Measurements from ENCODE around the gene HLA-DQA1. TPM values are rescaled to one million over a fixed set of nuclear protein-coding genes. Genes with fewer than 3 reads are reported as not detected.

The HLA-DQA1 gene
- total and polyA plus RNA-seq, 3 experiments from 2014 or later = 3.2 to 22.2 (median 20.3) TPM

DNA sequence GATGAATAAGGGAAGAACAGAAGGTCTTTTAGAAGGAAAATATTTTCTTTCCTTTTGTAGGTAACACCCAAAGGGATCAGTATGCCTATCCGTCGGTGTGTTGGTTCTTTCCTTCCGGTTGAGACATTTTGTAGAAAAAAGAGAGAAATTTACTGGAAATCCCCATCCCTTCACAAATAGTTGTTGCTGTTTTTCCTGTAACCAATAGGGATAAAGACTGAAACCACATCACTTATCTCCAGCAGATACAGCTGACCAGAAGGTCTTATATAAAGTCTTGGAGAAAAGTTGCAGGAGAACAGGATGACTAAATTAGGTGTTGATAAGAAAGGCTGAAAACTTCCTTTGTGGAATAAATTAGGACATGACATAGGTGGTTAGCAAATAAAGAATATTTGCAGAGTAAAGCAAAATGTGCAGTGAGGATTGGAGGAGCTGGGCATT, 32.8 kb upstream of the HLA-DQA1 start:
- POLR2A ChIA-PET = no interaction called here

DNA sequence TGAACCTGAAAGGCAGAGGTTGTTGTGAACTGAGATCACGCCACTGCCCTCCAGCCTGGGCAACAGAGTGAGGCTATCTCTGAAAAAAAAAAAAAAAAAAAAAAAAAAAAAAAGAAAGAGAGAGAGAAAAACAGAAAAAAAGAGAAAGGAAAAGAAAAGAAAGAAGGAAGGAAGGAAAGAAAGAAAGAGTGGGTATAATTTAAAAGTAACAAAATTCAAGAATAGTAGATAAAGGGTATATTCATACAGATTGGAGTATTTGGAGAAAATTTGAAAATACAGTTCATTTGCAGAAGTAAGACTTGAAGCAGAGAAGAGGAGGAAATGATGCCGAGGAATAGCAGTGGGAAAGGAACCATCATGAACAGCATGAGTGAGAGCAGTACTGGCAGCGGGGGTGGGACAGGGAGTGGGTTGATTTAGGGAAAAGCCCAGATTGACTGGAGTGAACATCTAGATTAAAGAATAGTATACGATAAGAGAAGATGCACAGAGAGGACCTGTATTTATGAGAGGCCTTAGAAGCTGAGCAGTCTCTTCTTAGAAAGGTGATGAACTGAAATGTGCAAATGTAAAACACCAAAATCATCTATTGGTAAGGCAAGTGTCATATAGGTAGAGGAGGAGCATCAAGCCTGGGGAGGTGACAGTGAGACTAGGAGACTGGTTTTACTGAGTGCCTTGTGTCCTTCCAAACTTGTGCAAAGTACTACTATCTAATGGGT, 29.8 kb upstream of the HLA-DQA1 start:
- Mint-ChIP-seq H3K36me3 (peaks cover 0 to 4% (median 0%) of the 10 kb centered on the region in 3 donors), H3K27ac (peak overlapping the region in 5 of 8 donors; percentile 39 to 89 (median 88)), H3K4me3 (no peak overlapping the region), H3K27me3 (no peaks in the 10 kb centered on the region), H3K9me3 (peaks cover 0 to 13% (median 0%) of the 10 kb centered on the region in 5 donors), H3K4me1 (peaks cover 17 to 23% (median 18%) of the 10 kb centered on the region in 3 donors)
- H3K9me3 ChIP-seq (ENCODE audit: low read length) = no peaks in the 10 kb centered on the region
- POLR2A ChIA-PET = no interaction called here
- no peaks in the 10 kb centered on the region for H3K27me3 ChIP-seq (ENCODE audit: insufficient read depth, low read length, poor library complexity, severe bottlenecking)
- peaks cover 17% of the 10 kb centered on the region for H3K4me1 ChIP-seq (ENCODE audit: insufficient read depth, low read length)
- no peak overlapping the region for H3K27ac ChIP-seq (ENCODE audit: low read depth, low read length)
- no peak overlapping the region for H3K4me3 ChIP-seq (ENCODE audit: low read length)
- CTCF ChIA-PET = no interaction called here
- DNase-seq = no peak
- H3K36me3 ChIP-seq (ENCODE audit: insufficient read depth, low read length) = no peaks in the 10 kb centered on the region

More for the DNA sequence above, 32.8 kb upstream of the HLA-DQA1 start:
- Mint-ChIP-seq H3K4me3 (peak overlapping the region in 5 of 7 donors; percentile 48 to 80 (median 70)), H3K27me3 (no peaks in the 10 kb centered on the region), H3K9me3 (peaks cover 0 to 13% (median 0%) of the 10 kb centered on the region in 5 donors), H3K4me1 (peaks cover 18 to 22% (median 19%) of the 10 kb centered on the region in 3 donors), H3K36me3 (peaks cover 0 to 7% (median 0%) of the 10 kb centered on the region in 3 donors), H3K27ac (peak overlapping the region; percentile 16 to 93 (median 79))
- Histone ChIP-seq H3K9me3 (ENCODE audit: low read length) (no peaks in the 10 kb centered on the region), H3K36me3 (ENCODE audit: insufficient read depth, low read length) (no peaks in the 10 kb centered on the region), H3K27ac (ENCODE audit: low read depth, low read length) (no peak overlapping the region), H3K27me3 (ENCODE audit: insufficient read depth, low read length, poor library complexity, severe bottlenecking) (no peaks in the 10 kb centered on the region), H3K4me1 (ENCODE audit: insufficient read depth, low read length) (peaks cover 9% of the 10 kb centered on the region), H3K4me3 (ENCODE audit: low read length) (no peak overlapping the region)
- CTCF ChIA-PET = no interaction called here
- DNase-seq = no peak

GRCh38 chr6:32607988-32608298, 29.3 kb upstream of the HLA-DQA1 start:
- peaks cover 0 to 9% (median 0%) of the 10 kb centered on the region in 5 donors for H3K9me3 Mint-ChIP-seq
- no peaks in the 10 kb centered on the region for H3K36me3 Mint-ChIP-seq
- ChIA-PET POLR2A (no interaction called here), CTCF (no interaction called here)
- no peak overlapping the region for H3K4me3 Mint-ChIP-seq
- Histone ChIP-seq H3K9me3 (ENCODE audit: low read length) (no peaks in the 10 kb centered on the region), H3K36me3 (ENCODE audit: insufficient read depth, low read length) (no peaks in the 10 kb centered on the region), H3K27ac (ENCODE audit: low read depth, low read length) (no peak overlapping the region), H3K4me1 (ENCODE audit: insufficient read depth, low read length) (peaks cover 17% of the 10 kb centered on the region), H3K27me3 (ENCODE audit: insufficient read depth, low read length, poor library complexity, severe bottlenecking) (no peaks in the 10 kb centered on the region), H3K4me3 (ENCODE audit: low read length) (no peak overlapping the region)
- no peak for DNase-seq
- H3K27me3 Mint-ChIP-seq = no peaks in the 10 kb centered on the region
- H3K27ac Mint-ChIP-seq = peak overlapping the region in 4 of 8 donors; percentile 87 to 89 (median 88)
- peaks cover 13 to 18% (median 14%) of the 10 kb centered on the region in 3 donors for H3K4me1 Mint-ChIP-seq

- no peaks in the 10 kb centered on the region for H3K36me3 ChIP-seq (ENCODE audit: insufficient read depth, low read length)
- no peaks in the 10 kb centered on the region for H3K27me3 Mint-ChIP-seq
- no peaks in the 10 kb centered on the region for H3K9me3 ChIP-seq (ENCODE audit: low read length)
- H3K9me3 Mint-ChIP-seq = peaks cover 0 to 5% (median 0%) of the 10 kb centered on the region in 5 donors
- no peak overlapping the region for H3K4me3 Mint-ChIP-seq
- H3K27me3 ChIP-seq (ENCODE audit: insufficient read depth, low read length, poor library complexity, severe bottlenecking) = no peaks in the 10 kb centered on the region
- H3K27ac Mint-ChIP-seq = peak overlapping the region in 4 of 8 donors; percentile 87 to 89 (median 88)
- POLR2A ChIA-PET = no interaction called here
- peaks cover 17% of the 10 kb centered on the region for H3K4me1 ChIP-seq (ENCODE audit: insufficient read depth, low read length)
- no peaks in the 10 kb centered on the region for H3K36me3 Mint-ChIP-seq
- H3K4me3 ChIP-seq (ENCODE audit: low read length) = no peak overlapping the region
- peaks cover 11 to 14% (median 14%) of the 10 kb centered on the region in 3 donors for H3K4me1 Mint-ChIP-seq
- CTCF ChIA-PET = no interaction called here
- H3K27ac ChIP-seq (ENCODE audit: low read depth, low read length) = no peak overlapping the region
- DNase-seq = no peak
Observed at GRCh38 chr6:32608362-32608761, 28.8 kb upstream of the HLA-DQA1 start.

DNA sequence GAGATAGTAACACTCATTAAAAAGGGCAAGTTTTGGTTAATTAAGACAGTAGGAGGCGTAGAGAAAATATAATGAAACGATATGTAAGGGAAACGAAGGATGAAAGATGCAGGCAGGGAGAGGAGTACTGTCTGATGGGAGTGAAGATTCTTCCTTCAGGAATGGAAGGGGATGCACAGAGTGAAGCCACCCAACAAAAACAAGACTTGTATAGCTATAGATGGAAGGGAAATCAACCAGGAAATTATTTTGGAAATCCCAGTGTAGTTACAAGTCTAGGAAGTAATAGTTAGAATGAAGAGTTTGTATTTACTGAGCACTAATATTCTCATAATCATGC, 27.8 kb upstream of the HLA-DQA1 start:
- no peaks in the 10 kb centered on the region for H3K27me3 Mint-ChIP-seq
- ChIA-PET POLR2A (interaction anchor here (0.8 kb wide), 2 partner anchors 11 to 14 kb away, joined by 3 to 4 read pairs; no protein-coding TSS in a partner anchor), CTCF (no interaction called here)
- DNase-seq = no peak
- H3K36me3 ChIP-seq (ENCODE audit: insufficient read depth, low read length) = no peaks in the 10 kb centered on the region
- no peaks in the 10 kb centered on the region for H3K36me3 Mint-ChIP-seq
- H3K9me3 ChIP-seq (ENCODE audit: low read length) = no peaks in the 10 kb centered on the region
- no peaks in the 10 kb centered on the region for H3K9me3 Mint-ChIP-seq
- H3K27ac Mint-ChIP-seq = no peak overlapping the region
- peak overlapping the region in 1 of 7 donors; percentile 33 for H3K4me3 Mint-ChIP-seq
- H3K4me1 Mint-ChIP-seq = peaks cover 5 to 7% (median 7%) of the 10 kb centered on the region in 3 donors
- H3K4me1 ChIP-seq (ENCODE audit: insufficient read depth, low read length) = peaks cover 11% of the 10 kb centered on the region
- no peaks in the 10 kb centered on the region for H3K27me3 ChIP-seq (ENCODE audit: insufficient read depth, low read length, poor library complexity, severe bottlenecking)
- peak overlapping the region; percentile 62 for H3K27ac ChIP-seq (ENCODE audit: low read depth, low read length)
- no peak overlapping the region for H3K4me3 ChIP-seq (ENCODE audit: low read length)

DNA sequence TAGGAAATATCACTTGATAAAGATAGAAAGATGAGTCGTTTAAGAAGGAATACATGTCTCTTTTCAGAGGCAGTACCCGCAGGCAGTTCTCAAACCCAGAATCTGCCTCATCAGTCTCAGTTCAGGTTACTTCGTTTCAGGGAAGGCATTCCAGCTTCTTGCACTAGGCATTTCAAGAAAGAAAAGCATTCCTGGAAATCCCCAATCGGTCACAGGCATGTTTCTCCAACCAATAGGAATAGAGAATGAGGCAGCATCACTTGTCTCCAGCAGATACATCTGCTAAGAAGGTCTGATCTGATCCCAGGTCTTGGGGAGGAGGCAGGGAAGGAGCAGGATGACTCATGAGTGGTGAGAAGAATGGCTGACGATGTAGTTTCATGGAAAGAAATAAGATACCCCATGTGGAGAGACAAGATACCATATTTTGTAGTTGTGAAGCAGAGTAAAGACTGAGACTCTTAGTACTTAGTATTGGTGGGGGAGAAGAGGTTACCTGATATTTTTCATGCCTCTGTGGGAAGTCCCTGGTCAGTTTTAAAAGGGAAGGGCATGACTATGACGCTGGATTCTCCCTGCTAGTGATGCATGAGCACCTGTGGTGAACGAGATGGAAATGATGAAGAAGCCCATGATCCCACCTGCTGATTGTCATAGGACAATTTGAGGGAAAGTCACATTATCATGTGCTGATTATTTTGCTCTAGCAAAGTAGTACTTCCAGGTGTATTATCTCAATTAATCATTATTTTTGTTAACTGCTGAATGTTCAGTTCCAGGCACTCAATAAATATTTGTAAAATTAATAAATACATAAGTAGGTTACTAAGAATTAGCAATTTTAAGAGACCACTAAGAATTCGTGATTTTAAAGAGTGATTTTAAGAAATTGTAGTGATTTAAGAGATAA, 27.2 kb upstream of the HLA-DQA1 start:
- ChIA-PET CTCF (no interaction called here), POLR2A (interaction anchor here (0.8 kb wide), 2 partner anchors 11 to 13 kb away, joined by 3 to 4 read pairs; no protein-coding TSS in a partner anchor)
- Histone ChIP-seq H3K27ac (ENCODE audit: low read depth, low read length) (peak overlapping the region; percentile 62), H3K36me3 (ENCODE audit: insufficient read depth, low read length) (no peaks in the 10 kb centered on the region), H3K27me3 (ENCODE audit: insufficient read depth, low read length, poor library complexity, severe bottlenecking) (no peaks in the 10 kb centered on the region), H3K4me3 (ENCODE audit: low read length) (peak overlapping the region; percentile 40), H3K9me3 (ENCODE audit: low read length) (no peaks in the 10 kb centered on the region), H3K4me1 (ENCODE audit: insufficient read depth, low read length) (peaks cover 8% of the 10 kb centered on the region)
- Mint-ChIP-seq H3K4me1 (peaks cover 0 to 4% (median under 1%) of the 10 kb centered on the region in 3 donors), H3K27ac (no peak overlapping the region), H3K36me3 (no peaks in the 10 kb centered on the region), H3K27me3 (no peaks in the 10 kb centered on the region), H3K9me3 (no peaks in the 10 kb centered on the region), H3K4me3 (no peak overlapping the region)
- DNase-seq = peak in 4 of 5 donors; percentile 56 to 75 (median 66)

GRCh38 chr6:32610682-32611296, 26.4 kb upstream of the HLA-DQA1 start:
- CTCF ChIA-PET = no interaction called here
- no peak for DNase-seq
- POLR2A ChIA-PET = no interaction called here
- H3K36me3 ChIP-seq (ENCODE audit: insufficient read depth, low read length) = no peaks in the 10 kb centered on the region
- H3K27ac ChIP-seq (ENCODE audit: low read depth, low read length) = no peak overlapping the region
- H3K9me3 Mint-ChIP-seq = peaks cover 0 to 1% (median 0%) of the 10 kb centered on the region in 5 donors
- no peaks in the 10 kb centered on the region for H3K27me3 Mint-ChIP-seq
- peak overlapping the region in 2 of 8 donors; percentile 20 to 62 for H3K27ac Mint-ChIP-seq
- no peak overlapping the region for H3K4me3 ChIP-seq (ENCODE audit: low read length)
- H3K4me1 Mint-ChIP-seq = peaks cover 0 to 4% (median 1%) of the 10 kb centered on the region in 3 donors
- no peaks in the 10 kb centered on the region for H3K9me3 ChIP-seq (ENCODE audit: low read length)
- H3K36me3 Mint-ChIP-seq = no peaks in the 10 kb centered on the region
- H3K4me3 Mint-ChIP-seq = no peak overlapping the region
- peaks cover 8% of the 10 kb centered on the region for H3K4me1 ChIP-seq (ENCODE audit: insufficient read depth, low read length)
- H3K27me3 ChIP-seq (ENCODE audit: insufficient read depth, low read length, poor library complexity, severe bottlenecking) = no peaks in the 10 kb centered on the region

Measured in CD8-positive, alpha-beta memory T cell (primary cell).